ENCODE results near the gene SCYL2.
"Not testable (repeated sequence)": the region's sequence is repeated elsewhere in the genome, so short reads cannot be mapped to it uniquely, and the experiment has no call there.

SCYL2 gene

DNA sequence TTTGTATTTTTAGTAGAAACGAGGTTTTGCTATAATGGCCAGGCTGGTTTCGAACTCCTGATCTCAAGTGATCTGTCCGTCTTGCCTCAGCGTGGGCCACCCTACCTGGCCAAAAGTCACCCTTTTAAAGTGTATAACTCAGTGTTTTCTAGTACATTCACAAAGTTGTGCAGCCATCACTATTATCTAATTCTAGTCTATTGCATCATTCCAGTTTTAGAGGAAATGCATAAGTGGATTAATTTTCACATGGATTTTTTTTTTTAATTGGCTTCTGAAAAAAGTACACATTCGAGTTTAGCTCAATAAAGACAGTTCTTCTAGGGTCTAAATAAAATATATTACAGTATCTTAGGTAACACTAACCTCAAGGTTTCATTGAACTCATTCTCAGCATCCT lies 3.8 kb upstream of the SCYL2 start:
- DNase-seq (ENCODE audit: low spot score) = no peak

- not testable (repeated sequence) for DNase-seq (ENCODE audit: low spot score)
Observed at GRCh38 chr12:100265107-100265506, 1.9 kb upstream of the SCYL2 start.

GRCh38 chr12:100265732-100266584 lies 1.0 kb upstream of the SCYL2 start:
- DNase-seq (ENCODE audit: low spot score) = no peak

GRCh38 chr12:100266585-100266834 lies 467 bp upstream of the SCYL2 start:
- DNase-seq (ENCODE audit: low spot score) = peak; percentile 91

GRCh38 chr12:100267603-100268281 lies 765 bp downstream of the SCYL2 start:
- no peak for DNase-seq (ENCODE audit: low spot score)

DNA sequence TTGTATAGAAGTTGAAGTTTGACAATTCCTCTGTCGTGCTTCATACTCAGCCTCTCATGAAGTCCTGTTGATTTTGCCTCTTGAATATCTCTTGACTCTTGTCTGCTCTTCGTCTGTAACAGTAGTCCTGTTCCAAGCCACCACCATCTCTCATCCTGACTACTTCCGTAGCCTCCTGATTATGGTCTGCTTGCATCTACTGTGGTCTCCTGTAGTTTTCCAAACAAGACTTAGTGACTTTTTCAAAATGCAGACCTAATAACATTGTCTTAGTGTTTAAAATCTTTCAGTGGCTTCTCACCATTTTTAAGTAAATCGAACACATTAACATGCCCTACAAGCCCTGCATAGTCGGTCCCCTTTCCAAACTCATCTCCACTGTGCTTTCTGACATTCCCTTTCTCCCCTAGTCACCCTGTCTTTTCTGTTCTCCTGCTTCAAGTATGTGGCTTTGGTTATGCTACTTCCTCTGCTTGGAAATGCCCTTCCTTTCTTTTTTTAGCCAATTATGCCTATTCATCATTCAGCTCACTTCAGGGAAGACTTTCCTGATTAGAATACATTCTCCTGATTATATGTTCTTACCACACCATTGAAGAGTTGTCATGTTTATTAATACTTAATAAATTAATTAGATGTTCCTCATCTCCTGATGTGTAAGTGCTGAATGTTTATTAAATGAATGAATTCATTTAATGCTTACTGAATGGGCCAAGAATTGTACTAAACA lies 2.0 kb downstream of the SCYL2 start:
- DNase-seq (ENCODE audit: low spot score) = no peak

DNA sequence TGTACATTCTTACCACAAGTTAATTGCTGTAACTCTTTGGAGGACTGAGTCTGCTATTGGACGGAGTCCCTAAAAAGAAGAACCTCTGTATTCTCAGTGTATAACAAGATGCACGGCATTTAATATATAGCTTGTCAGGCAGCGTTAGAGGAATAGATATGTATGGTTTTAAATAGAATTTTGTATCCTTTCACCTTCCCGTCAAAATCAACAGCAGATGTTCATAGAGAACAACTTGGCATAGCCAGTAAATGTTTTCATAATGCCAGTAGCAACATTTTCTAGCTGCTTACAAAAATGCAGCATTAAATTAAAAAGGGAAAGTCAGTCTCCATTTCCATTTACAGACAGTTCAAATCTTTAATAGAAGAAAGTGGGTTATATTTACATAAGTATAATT lies 6.8 kb downstream of the SCYL2 start:
- DNase-seq (ENCODE audit: low spot score) = no peak

- no peak for DNase-seq (ENCODE audit: low spot score)
Observed at GRCh38 chr12:100274291-100274690, 7.3 kb downstream of the SCYL2 start.

- no peak for DNase-seq (ENCODE audit: low spot score)
Observed at GRCh38 chr12:100279159-100279558, 12.2 kb downstream of the SCYL2 start.

GRCh38 chr12:100279607-100280244 lies 12.7 kb downstream of the SCYL2 start:
- DNase-seq (ENCODE audit: low spot score) = no peak

GRCh38 chr12:100284556-100284955 lies 17.6 kb downstream of the SCYL2 start:
- DNase-seq (ENCODE audit: low spot score) = not testable (repeated sequence)

GRCh38 chr12:100289038-100289437 lies 22.1 kb downstream of the SCYL2 start:
- DNase-seq (ENCODE audit: low spot score) = no peak

GRCh38 chr12:100290016-100290415 lies 23.0 kb downstream of the SCYL2 start:
- DNase-seq (ENCODE audit: low spot score) = no peak

- DNase-seq (ENCODE audit: low spot score) = no peak
Observed at GRCh38 chr12:100293017-100293416, 26.0 kb downstream of the SCYL2 start.

GRCh38 chr12:100294366-100294765 lies 27.4 kb downstream of the SCYL2 start:
- not testable (repeated sequence) for DNase-seq (ENCODE audit: low spot score)

DNA sequence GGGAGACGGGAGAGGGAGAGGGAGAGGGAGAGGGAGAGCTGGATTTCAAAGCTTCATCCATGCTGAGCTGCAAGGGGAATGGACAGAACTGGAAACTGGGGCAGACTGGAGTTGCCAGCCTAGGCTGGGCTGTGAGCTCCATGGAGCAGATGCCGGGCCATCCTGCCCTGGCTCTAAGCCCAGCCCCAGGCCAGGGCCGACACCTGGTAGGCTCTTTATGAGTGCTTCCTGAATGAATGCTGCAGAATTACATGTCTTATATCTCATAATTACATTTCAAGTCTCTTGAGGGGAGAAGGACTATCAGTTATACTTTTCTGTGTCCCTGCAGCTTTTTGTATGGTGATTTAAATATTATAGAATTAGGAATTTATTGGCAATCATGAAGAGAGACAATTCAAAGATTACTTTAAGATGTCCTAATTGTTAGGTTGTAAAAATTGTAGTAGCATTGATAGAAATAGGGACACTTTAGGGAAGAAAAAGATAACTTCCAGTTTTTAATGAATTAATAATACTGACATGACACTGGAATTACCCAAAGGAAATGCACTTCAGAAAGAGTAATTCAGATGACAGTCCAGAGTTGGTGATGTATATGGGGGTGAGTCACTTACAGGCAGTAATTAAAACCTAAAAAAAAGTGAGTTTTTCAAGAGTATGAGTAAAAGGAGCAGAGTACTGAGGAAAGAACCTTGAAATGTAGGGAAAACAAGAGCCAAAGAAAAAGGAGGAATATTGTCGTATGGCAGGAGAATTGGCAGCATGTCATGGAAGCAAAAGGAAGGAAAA lies 29.0 kb downstream of the SCYL2 start:
- no peak for DNase-seq (ENCODE audit: low spot score)

DNA sequence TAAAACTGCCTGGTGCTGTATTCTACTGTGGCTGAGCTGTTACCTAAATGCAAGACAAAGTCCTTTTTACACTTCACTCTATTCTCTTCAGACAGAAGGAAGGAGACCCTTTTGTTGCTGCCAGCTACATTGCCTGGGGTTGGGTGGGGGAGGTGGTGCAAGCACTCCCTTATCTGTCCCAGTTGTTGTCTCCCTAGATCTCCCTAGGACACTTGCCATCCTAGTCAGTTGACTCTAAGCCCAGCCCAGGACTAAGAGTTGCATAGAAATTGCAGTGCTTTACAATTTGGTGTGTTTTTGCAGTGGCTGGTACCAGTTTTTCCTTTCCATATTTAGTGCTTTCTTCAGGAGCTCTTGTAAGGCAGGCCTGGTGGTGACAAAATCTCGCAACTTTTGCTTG lies 35.1 kb downstream of the SCYL2 start:
- DNase-seq (ENCODE audit: low spot score) = no peak

DNA sequence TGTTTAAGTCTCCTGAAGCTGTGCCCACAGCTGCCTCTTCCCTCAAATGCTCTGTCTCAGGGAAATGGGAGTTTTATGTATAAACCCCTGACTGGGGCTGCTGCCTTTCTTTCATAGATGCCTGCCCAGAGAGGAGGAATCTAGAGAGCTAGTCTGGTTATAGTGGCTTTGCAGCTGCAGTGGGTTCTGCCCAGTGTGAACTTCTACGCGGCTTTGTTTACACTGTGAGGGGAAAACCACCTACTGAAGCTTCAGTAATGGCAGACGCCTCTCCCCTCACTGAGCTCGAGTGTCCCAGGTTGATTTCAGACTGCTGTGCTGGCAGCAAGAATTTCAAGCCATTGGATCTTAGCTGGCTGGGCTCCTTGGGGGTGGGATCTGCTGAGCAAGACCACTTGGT lies 36.9 kb downstream of the SCYL2 start:
- DNase-seq (ENCODE audit: low spot score) = no peak

GRCh38 chr12:100304334-100304733 lies 37.4 kb downstream of the SCYL2 start:
- not testable (repeated sequence) for DNase-seq (ENCODE audit: low spot score)

DNA sequence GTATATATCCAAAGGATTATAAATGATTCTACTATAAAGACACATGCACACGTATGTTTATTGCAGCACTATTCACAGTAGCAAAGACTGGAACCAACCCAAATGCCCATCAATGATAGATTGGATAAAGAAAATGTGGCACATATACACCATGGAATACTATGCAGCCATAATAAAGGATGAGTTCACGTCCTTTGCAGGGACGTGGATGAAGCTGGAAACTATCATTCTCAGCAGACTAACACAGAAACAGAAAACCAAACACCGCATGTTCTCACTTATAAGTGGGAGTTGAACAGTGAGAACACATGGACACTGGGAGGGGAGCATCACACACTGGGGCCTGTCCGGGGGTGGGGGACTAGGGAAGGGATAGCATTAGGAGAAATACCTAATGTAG lies 41.2 kb downstream of the SCYL2 start:
- not testable (repeated sequence) for DNase-seq (ENCODE audit: low spot score)

DNA sequence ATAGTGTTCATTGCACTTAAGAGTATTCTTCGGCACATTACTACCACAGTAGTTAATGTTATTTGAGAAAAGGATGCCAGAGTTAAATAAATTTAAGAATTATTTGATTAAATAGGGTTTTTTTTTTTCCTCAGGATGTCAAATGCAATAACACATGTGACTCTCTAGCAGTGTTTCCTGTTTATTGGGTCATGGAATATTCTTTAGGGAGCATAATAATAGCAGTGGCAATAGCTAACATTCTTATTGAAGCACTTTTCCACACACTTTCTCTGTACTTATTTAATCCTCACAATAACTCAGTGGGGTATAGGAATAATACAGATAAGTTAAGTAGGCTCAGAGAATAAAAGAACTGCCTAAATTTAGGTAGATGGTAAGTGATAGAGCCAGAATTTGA lies 44.3 kb downstream of the SCYL2 start:
- DNase-seq (ENCODE audit: low spot score) = no peak

GRCh38 chr12:100317371-100317770 lies 50.4 kb downstream of the SCYL2 start:
- DNase-seq (ENCODE audit: low spot score) = no peak

Measured in germinal center (tissue), 1 donor.